Measurements from ENCODE around the gene CLSTN1. TPM values are rescaled to one million over a fixed set of nuclear protein-coding genes. Genes with fewer than 3 reads are reported as not detected.

The CLSTN1 gene
- total and polyA plus RNA-seq, 2 of the 13 experiments (the other 11 are each of a cell fraction or from before 2014, with no cell fraction given): 19.7 to 29.8 TPM

GRCh38 chr1:9731051-9731537, 92.7 kb downstream of the CLSTN1 start:
- POLR2A ChIA-PET: interaction anchor here (1.4 kb wide), 1 partner anchor 13 kb away, joined by 3 read pairs; no protein-coding TSS in a partner anchor
- BruUV-seq (replicated peaks): no TSS peak
- CTCF ChIA-PET (ENCODE audit: low intra/inter-chr PET ratio, low total read pairs): no interaction called here

DNA sequence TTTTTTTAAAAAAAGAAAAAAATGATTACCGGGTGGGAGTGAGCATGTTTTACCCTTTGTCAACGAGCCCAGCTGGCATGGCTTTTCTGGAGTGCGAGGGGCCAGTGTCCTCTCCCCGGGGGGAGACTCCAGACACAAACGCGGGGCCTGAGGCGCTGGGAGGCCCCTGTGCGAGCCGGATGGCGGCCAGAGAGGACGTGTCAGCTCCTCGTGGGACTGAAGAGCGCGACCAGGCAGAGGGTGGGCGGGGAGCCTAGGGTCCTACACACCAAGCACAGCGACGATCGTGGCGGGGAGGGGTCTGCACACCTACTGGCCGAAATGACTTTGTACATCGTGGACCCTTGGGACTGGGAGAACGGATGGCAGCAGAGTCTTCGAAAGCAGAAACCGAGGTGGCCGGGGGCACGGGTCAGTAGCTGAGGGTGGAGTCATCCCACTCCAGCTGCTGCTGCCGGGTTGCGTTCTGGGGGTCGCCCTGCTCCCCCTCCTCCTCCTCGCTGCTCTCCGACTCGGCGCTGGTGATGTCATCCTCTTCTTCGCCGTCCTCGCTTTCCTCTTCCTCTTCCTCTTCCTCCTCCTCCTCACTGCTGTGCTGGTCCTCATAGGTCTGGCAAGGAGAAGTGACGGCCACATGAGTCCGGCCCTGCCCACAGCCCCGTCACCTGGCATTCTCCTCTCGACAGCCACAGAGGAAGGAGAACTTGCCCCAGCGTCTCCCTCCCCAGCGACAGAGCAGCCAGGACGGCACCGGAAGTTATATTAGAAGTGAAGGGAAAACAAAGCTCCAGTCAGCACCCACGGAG, 93.5 kb downstream of the CLSTN1 start:
- H3K4me2 ChIP-seq (ENCODE audit: low read depth, low read length): no peak overlapping the region
- intact Hi-C loops (cut with micrococcal nuclease; ENCODE audit: unreplicated experiment): no loop called here
- no peaks in the 10 kb centered on the region for H3K79me2 ChIP-seq (ENCODE audit: insufficient read depth, low read length)
- H2AFZ ChIP-seq (ENCODE audit: low read length): no peak overlapping the region
- no peak overlapping the region for H3K27ac ChIP-seq (ENCODE audit: extremely low read length, insufficient read depth, low read length)
- peak; percentile 8; the same call in 2 of the 3 replicates for ATAC-seq
- POLR2A ChIA-PET: interaction anchor here (1.4 kb wide), 1 partner anchor 13 kb away, joined by 3 read pairs; no protein-coding TSS in a partner anchor
- TF ChIP-seq SRF (IDR thresholded peaks at IDR 0.05; ENCODE audit: low read depth, low read length) (no peak), ATM (IDR thresholded peaks at IDR 0.05; ENCODE audit: borderline replicate concordance) (no peak), MXI1 (IDR thresholded peaks at IDR 0.05; ENCODE audit: borderline replicate concordance, low read depth, low read length) (no peak), ATF7 (IDR thresholded peaks at IDR 0.05) (peak; percentile 41; the same call in 1 of the 2 replicates), ATF7 (CRISPR knock-in tag; IDR thresholded peaks at IDR 0.05) (no peak), AGO2 (optimal IDR thresholded peaks at IDR 0.05; ENCODE audit: low read depth, low read length) (peak; percentile 75), PAWR (CRISPR knock-in tag; IDR thresholded peaks at IDR 0.05; ENCODE audit: borderline replicate concordance) (no peak)
- TF ChIP-seq, protein P1, sequence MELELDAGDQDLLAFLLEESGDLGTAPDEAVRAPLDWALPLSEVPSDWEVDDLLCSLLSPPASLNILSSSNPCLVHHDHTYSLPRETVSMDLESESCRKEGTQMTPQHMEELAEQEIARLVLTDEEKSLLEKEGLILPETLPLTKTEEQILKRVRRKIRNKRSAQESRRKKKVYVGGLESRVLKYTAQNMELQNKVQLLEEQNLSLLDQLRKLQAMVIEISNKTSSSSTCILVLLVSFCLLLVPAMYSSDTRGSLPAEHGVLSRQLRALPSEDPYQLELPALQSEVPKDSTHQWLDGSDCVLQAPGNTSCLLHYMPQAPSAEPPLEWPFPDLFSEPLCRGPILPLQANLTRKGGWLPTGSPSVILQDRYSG (CRISPR knock-in tag; IDR thresholded peaks at IDR 0.05): no peak
- H3K9me3 ChIP-seq (ENCODE audit: low read length): no peaks in the 10 kb centered on the region
- H3K27me3 ChIP-seq (ENCODE audit: control insufficient read depth in 1 of 2, insufficient read depth in 2 of 2, low read length in 2 of 2): no peaks in the 10 kb centered on the region
- WGBS (ENCODE audit: low lambda C conversion rate): 97% methylated on average over 41 of the region's 45 CpGs
- no peak overlapping the region for H3K4me3 ChIP-seq (replicated peaks in 1 of 3; ENCODE audit: insufficient read depth in 1 of 3, low read depth in 2 of 3, low read length in 3 of 3)
- H4K20me1 ChIP-seq (ENCODE audit: insufficient read depth, low read length): no peaks in the 10 kb centered on the region
- no peak for DNase-seq (ENCODE audit: low spot score)
- no peak overlapping the region for H3K9ac ChIP-seq (ENCODE audit: insufficient read depth, low read depth, low read length)
- TSS peak; percentile 51 for BruUV-seq (replicated peaks)
- CTCF ChIA-PET (ENCODE audit: low intra/inter-chr PET ratio, low total read pairs): no interaction called here
- H3K4me1 ChIP-seq (ENCODE audit: insufficient read depth, low read length): no peaks in the 10 kb centered on the region
- H3K36me3 ChIP-seq (replicated peaks in 1 of 2; ENCODE audit: control insufficient read depth in 1 of 2, insufficient read depth in 2 of 2, low read length in 2 of 2): peaks cover 53 to 79% of the 10 kb centered on the region in 2 experiments
- in situ Hi-C loops (cut with HindIII; ENCODE audit: extremely low pct_ligation_motif_present, low pct_unique_long_range_greater_than_20kb): no loop called here
- no peak for FAIRE-seq

More at GRCh38 chr1:9731051-9731537, 92.7 kb downstream of the CLSTN1 start:
- intact Hi-C loops (cut with micrococcal nuclease; ENCODE audit: unreplicated experiment) (no loop called here), in situ Hi-C loops (cut with HindIII; ENCODE audit: extremely low pct_ligation_motif_present, low pct_unique_long_range_greater_than_20kb) (no loop called here)
- Histone ChIP-seq H3K4me3 (replicated peaks in 1 of 3; ENCODE audit: insufficient read depth in 1 of 3, low read depth in 2 of 3, low read length in 3 of 3) (no peak overlapping the region), H3K36me3 (replicated peaks in 1 of 2; ENCODE audit: control insufficient read depth in 1 of 2, insufficient read depth in 2 of 2, low read length in 2 of 2) (peaks cover 59 to 87% of the 10 kb centered on the region in 2 experiments), H2AFZ (ENCODE audit: low read length) (no peak overlapping the region), H3K9me3 (ENCODE audit: low read length) (no peaks in the 10 kb centered on the region), H3K9ac (ENCODE audit: insufficient read depth, low read depth, low read length) (no peak overlapping the region), H3K79me2 (ENCODE audit: insufficient read depth, low read length) (no peaks in the 10 kb centered on the region), H3K27ac (ENCODE audit: extremely low read length, insufficient read depth, low read length) (no peak overlapping the region), H3K4me2 (ENCODE audit: low read depth, low read length) (no peak overlapping the region), H3K4me1 (ENCODE audit: insufficient read depth, low read length) (no peaks in the 10 kb centered on the region), H4K20me1 (ENCODE audit: insufficient read depth, low read length) (no peaks in the 10 kb centered on the region), H3K27me3 (ENCODE audit: control insufficient read depth in 1 of 2, insufficient read depth in 2 of 2, low read length in 2 of 2) (no peaks in the 10 kb centered on the region)
- ATAC-seq (0 out of 3 replicates have a peak, but pooled peaks have one; percentile 8), FAIRE-seq (no peak), DNase-seq (ENCODE audit: low spot score) (no peak)
- TF ChIP-seq AGO2 (optimal IDR thresholded peaks at IDR 0.05; ENCODE audit: low read depth, low read length) (peak; percentile 26), TCF7L2 (IDR thresholded peaks at IDR 0.05; ENCODE audit: low read depth, low read length) (no peak)
- WGBS (ENCODE audit: low lambda C conversion rate): 99% methylated on average over 29 of the region's 31 CpGs

All from HepG2 (cell line).